ENCODE data around the gene TNFAIP1. TPM values are rescaled to one million over a fixed set of nuclear protein-coding genes. Genes with fewer than 3 reads are reported as not detected.
A peak's percentile ranks its signal among the peaks of the same experiment; 100 is the strongest.

TNFAIP1 gene
- total RNA-seq, 4 donors from 2014 or later = 18.2 to 67.1 (median 38.4) TPM

DNA sequence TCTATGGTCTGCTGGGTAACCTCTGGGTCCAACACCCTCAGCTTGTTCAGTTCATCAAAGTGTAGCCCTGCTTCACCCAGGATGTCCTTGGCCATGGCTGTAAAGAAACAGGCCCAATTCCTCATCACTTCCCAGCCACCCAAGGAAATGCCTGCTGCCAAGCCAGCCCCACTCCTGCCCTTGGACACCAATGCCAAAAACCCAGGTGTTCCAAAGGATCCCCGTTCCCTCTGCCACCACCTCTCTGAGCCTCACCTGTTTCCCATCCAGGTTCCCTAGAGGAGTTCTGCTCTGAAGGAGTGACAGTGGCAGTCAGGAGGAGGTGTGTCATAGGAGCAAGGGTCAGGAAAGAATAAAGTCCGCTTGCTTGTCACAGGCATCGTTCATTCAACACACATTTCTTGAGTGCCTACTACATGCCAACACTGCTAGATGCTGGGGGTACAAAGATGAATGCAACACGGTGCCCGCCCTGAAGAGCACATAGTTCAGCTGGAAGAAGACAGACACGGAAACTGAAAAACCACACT lies 3.6 kb upstream of the TNFAIP1 start:
- intact Hi-C loops (cut with DNase I; ENCODE audit: low total_unique reads) = no loop called here
- DNase-seq = no peak

DNA sequence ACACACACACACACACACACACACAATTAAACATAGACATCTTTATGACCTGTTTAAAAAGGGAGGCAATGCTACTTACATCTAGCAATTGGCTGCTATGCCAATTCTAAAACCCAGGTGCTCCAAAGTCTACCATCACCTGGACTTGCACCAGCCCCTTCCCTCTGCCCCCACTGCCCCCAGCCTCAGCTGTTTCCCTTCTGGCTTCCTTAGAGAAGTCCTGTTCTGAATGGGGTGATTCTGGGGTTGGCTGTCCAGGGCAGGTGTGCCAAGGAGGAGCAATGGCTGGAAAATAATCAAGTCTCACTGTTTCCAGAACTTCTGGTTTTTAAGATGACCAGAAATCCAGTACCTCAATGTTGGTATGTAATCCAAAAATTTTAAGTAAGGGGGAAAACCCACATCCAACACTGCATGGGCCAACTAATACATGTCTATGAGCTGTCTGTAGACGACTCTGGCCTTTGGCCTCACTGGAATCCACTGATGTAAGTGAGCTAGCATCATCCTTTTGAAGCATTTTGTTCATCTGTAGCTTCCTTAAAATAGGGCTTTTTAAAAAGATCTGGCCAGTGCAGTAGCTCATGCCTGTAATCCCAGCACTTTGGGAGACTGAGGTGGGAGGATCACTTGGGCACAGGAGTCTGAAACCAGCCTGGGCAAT lies 2.3 kb upstream of the TNFAIP1 start:
- DNase-seq = no peak
- no peaks in the 10 kb centered on the region for H3K36me3 ChIP-seq
- TF ChIP-seq, protein P1, sequence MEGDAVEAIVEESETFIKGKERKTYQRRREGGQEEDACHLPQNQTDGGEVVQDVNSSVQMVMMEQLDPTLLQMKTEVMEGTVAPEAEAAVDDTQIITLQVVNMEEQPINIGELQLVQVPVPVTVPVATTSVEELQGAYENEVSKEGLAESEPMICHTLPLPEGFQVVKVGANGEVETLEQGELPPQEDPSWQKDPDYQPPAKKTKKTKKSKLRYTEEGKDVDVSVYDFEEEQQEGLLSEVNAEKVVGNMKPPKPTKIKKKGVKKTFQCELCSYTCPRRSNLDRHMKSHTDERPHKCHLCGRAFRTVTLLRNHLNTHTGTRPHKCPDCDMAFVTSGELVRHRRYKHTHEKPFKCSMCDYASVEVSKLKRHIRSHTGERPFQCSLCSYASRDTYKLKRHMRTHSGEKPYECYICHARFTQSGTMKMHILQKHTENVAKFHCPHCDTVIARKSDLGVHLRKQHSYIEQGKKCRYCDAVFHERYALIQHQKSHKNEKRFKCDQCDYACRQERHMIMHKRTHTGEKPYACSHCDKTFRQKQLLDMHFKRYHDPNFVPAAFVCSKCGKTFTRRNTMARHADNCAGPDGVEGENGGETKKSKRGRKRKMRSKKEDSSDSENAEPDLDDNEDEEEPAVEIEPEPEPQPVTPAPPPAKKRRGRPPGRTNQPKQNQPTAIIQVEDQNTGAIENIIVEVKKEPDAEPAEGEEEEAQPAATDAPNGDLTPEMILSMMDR (IDR thresholded peaks at IDR 0.05) = no peak
- no peak for TF ChIP-seq POLR2A (IDR thresholded peaks at IDR 0.05)
- H3K4me1 ChIP-seq = peaks cover 6 to 16% of the 10 kb centered on the region in 2 donors
- no peak overlapping the region for H3K27ac ChIP-seq
- no peak overlapping the region for H3K4me3 ChIP-seq
- no peaks in the 10 kb centered on the region for H3K9me3 ChIP-seq
- intact Hi-C loops (cut with DNase I; ENCODE audit: low total_unique reads) = no loop called here
- no peaks in the 10 kb centered on the region for H3K27me3 ChIP-seq

More for the DNA sequence above, 3.6 kb upstream of the TNFAIP1 start:
- H3K4me3 ChIP-seq = no peak overlapping the region
- no peaks in the 10 kb centered on the region for H3K27me3 ChIP-seq
- peaks cover 5 to 6% of the 10 kb centered on the region in 2 donors for H3K4me1 ChIP-seq
- H3K27ac ChIP-seq = no peak overlapping the region
- no peak for TF ChIP-seq POLR2A (IDR thresholded peaks at IDR 0.05)
- TF ChIP-seq, protein P1 (IDR thresholded peaks at IDR 0.05) = no peak
- no peaks in the 10 kb centered on the region for H3K9me3 ChIP-seq
- H3K36me3 ChIP-seq = no peaks in the 10 kb centered on the region

DNA sequence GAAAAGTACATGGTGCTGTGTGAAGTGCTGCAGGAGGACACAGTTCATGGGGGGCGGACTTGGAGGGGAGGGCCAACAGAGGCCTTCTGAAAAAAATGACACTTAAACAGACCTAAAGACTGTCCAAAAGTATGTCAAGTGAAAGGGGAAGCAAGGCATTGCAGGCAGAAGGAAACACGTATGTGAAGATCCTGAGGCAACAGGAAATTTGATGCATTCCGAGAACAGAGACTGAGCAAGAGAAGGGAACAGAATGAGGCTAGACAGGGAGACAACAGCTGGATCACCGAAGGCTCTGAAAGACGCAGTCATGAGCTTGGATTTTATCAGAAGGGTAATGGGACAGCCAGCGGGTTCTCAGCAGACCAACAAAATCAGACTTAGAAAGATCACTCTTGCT lies 1.4 kb upstream of the TNFAIP1 start:
- no peak for TF ChIP-seq POLR2A (IDR thresholded peaks at IDR 0.05)
- TF ChIP-seq, protein P1 (IDR thresholded peaks at IDR 0.05) = no peak

DNA sequence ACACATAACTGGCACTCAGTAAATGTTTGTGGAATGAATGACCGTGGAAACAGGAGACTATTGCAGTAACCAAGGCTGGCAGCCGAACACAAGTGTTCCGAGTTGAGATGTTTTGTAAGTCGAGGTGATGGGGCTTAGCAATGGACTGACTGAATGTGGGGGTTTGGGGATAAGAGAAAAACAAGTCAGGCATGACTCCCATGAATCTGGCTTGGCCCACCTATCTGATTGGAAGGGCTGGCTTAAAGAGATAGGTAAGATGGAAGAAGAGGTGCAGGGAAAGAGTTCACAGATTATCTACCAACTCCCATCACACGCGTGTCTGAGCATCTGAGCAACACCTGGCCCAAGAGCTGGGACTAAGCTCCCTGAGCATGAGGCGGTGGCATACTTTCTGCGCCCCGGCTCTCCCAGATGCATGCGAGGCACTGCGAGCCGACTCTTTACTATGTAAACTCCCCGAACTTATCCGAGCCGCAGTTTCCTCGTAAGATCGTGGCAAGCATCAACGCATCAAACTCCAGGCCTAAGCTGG lies 828 bp upstream of the TNFAIP1 start:
- Histone ChIP-seq H3K9me3 (no peaks in the 10 kb centered on the region), H3K4me1 (peaks cover 6 to 16% of the 10 kb centered on the region in 2 donors), H3K36me3 (no peaks in the 10 kb centered on the region), H3K4me3 (peak overlapping the region; percentile 98 to 99), H3K27ac (peak overlapping the region; percentile 70 to 91), H3K27me3 (no peaks in the 10 kb centered on the region)
- TF ChIP-seq, protein P1 (IDR thresholded peaks at IDR 0.05) = no peak
- no peak for TF ChIP-seq POLR2A (IDR thresholded peaks at IDR 0.05)
- no peak for DNase-seq
- intact Hi-C loops (cut with DNase I; ENCODE audit: low total_unique reads) = no loop called here

More for the DNA sequence above, 1.4 kb upstream of the TNFAIP1 start:
- no peak overlapping the region for H3K27ac ChIP-seq
- DNase-seq = no peak
- H3K9me3 ChIP-seq = no peaks in the 10 kb centered on the region
- peaks cover 6 to 16% of the 10 kb centered on the region in 2 donors for H3K4me1 ChIP-seq
- no peaks in the 10 kb centered on the region for H3K36me3 ChIP-seq
- H3K4me3 ChIP-seq = peak overlapping the region; percentile 98 to 99
- H3K27me3 ChIP-seq = no peaks in the 10 kb centered on the region
- intact Hi-C loops (cut with DNase I; ENCODE audit: low total_unique reads) = no loop called here
